B cell (primary cell): ENCODE results near the gene IL17RA. TPM values are rescaled to one million over a fixed set of nuclear protein-coding genes. Genes with fewer than 3 reads are reported as not detected.

ENCODE experiments used
- ATAC-seq: fragments of 200-7000 bp; cut with Tn5 transposase; one replicate; pipeline ENCODE4 v1.10.0; 2021; ENCODE audit warnings: low read depth, mild to moderate bottlenecking, moderate number of reproducible peaks, moderate library complexity
- CTCF ChIA-PET: fragments of 350-600 bp; sonication (Branson Sonifier 250); formaldehyde crosslinking; loops from one replicate; lab custom pipeline; 2021; ENCODE audit warnings: antibody characterized with exemption, inconsistent platforms; lab: Charles Lee
- POLR2A ChIA-PET: fragments of 350-600 bp; sonication (Branson Sonifier 250); formaldehyde crosslinking; loops from one replicate; lab custom pipeline; 2021; ENCODE audit warnings: antibody characterized with exemption; lab: Charles Lee
- DNase-seq: peaks from one replicate; pipeline ENCODE4 v3.0.0; 2013
- H2AFZ ChIP-seq: 2 replicates; pipeline ENCODE4 v1.6.1; 2012; ENCODE audit warnings: mild to moderate bottlenecking, low read depth, low read length; ENCODE audit not compliant: insufficient read depth, poor library complexity, severe bottlenecking
- H3K27ac ChIP-seq, 2 donors: 1 replicate in 1 of 2; 2 replicates in 1 of 2; pipeline ENCODE4 v1.5.1; 2012 to 2013; ENCODE audit warnings: low read length in 2 of 2, mild to moderate bottlenecking in 2 of 2, moderate library complexity in 1 of 2
- H3K27me3 ChIP-seq, 4 experiments: fragments of 200-600 bp in 1 of 4; sonication (generic) in 1 of 4; replicated peaks in 1 of 4; 1 replicate in 2 of 4; 2 replicates in 2 of 4; pipeline versions ENCODE4 v1.6.1 to v1.7.0; 2013 to 2016; ENCODE audit warnings: low read length in 3 of 4, mild to moderate bottlenecking in 2 of 4, mixed read lengths in 1 of 4, moderate library complexity in 1 of 4; ENCODE audit not compliant: insufficient read depth in 4 of 4, control insufficient read depth in 3 of 4; ENCODE audit errors: control extremely low read depth in 1 of 4
- H3K36me3 ChIP-seq, 2 experiments: replicated peaks in 1 of 2; 1 replicate in 1 of 2; 2 replicates in 1 of 2; pipeline versions ENCODE4 v1.6.1 to v1.7.1; 2013; ENCODE audit warnings: low read length in 1 of 2; ENCODE audit not compliant: insufficient read depth in 2 of 2, control insufficient read depth in 1 of 2; ENCODE audit errors: control extremely low read depth in 1 of 2, extremely low read depth in 1 of 2
- H3K4me1 ChIP-seq, 2 donors: fragments of 200-600 bp in 1 of 2; sonication (generic) in 1 of 2; 1 replicate in 1 of 2; 2 replicates in 1 of 2; pipeline versions ENCODE4 v1.5.1 to v1.6.1; 2013 to 2017; ENCODE audit warnings: low read length in 2 of 2; ENCODE audit not compliant: control insufficient read depth in 2 of 2, insufficient read depth in 2 of 2
- H3K4me2 ChIP-seq: replicated peaks from 2 replicates; pipeline ENCODE3; 2012; ENCODE audit warnings: mild to moderate bottlenecking, low read depth, low read length; ENCODE audit not compliant: poor library complexity, severe bottlenecking
- H3K4me3 ChIP-seq, 5 experiments: fragments of 200-600 bp in 1 of 5; sonication (generic) in 1 of 5; 1 replicate in 3 of 5; 2 replicates in 2 of 5; pipeline versions ENCODE4 v1.5.1 to v1.7.0; 2011 to 2016; ENCODE audit warnings: low read length in 4 of 5, mild to moderate bottlenecking in 4 of 5, low read depth in 2 of 5, control low read depth in 1 of 5, moderate library complexity in 1 of 5; ENCODE audit not compliant: insufficient read depth in 1 of 5; ENCODE audit errors: control extremely low read depth in 1 of 5, extremely low read depth in 1 of 5
- H3K79me2 ChIP-seq: fragments of 200-600 bp; sonication (generic); one replicate; pipeline ENCODE4 v1.6.0; 2016; ENCODE audit warnings: low read length; ENCODE audit not compliant: control insufficient read depth, insufficient read depth
- H3K9ac ChIP-seq: fragments of 200-600 bp; sonication (generic); 2 replicates; pipeline ENCODE4 v1.6.1; 2017; ENCODE audit warnings: mild to moderate bottlenecking, low read length, moderate library complexity
- H3K9me3 ChIP-seq, 3 donors: one replicate each; pipeline versions ENCODE4 v1.6.1 to v1.7.1; 2013; ENCODE audit warnings: low read length in 2 of 3; ENCODE audit not compliant: control insufficient read depth in 2 of 3, insufficient read depth in 1 of 3; ENCODE audit errors: control extremely low read depth in 1 of 3
- H4K20me1 ChIP-seq: 2 replicates; pipeline ENCODE4 v1.6.0; 2012; ENCODE audit warnings: mild to moderate bottlenecking, low read length; ENCODE audit not compliant: insufficient read depth, control insufficient read depth, poor library complexity, severe bottlenecking
- H3K27ac Mint-ChIP-seq: one replicate; pipeline ENCODE4 v1.8.0; 2021; ENCODE audit warnings: mixed read lengths
- H3K27me3 Mint-ChIP-seq: one replicate; pipeline ENCODE4 v1.8.0; 2021; ENCODE audit warnings: mixed read lengths
- H3K4me1 Mint-ChIP-seq: one replicate; pipeline ENCODE4 v1.8.0; 2021; ENCODE audit warnings: mixed read lengths
- H3K4me3 Mint-ChIP-seq: one replicate; pipeline ENCODE4 v1.8.0; 2021; ENCODE audit warnings: mixed read lengths
- H3K9me3 Mint-ChIP-seq: one replicate; pipeline ENCODE4 v1.8.0; 2022; ENCODE audit warnings: mixed read lengths; ENCODE audit not compliant: insufficient read depth
- CTCF ChIP-seq: fragments of 200-600 bp; IDR thresholded peaks from one replicate; pipeline ENCODE4 v1.8.0; 2022; ENCODE audit warnings: antibody characterized with exemption, mild to moderate bottlenecking
- EZH2 ChIP-seq: IDR thresholded peaks from 2 replicates; pipeline ENCODE4 v1.6.1; 2012; ENCODE audit warnings: borderline replicate concordance, low read depth, mild to moderate bottlenecking, moderate library complexity, low read length; ENCODE audit not compliant: insufficient read depth, poor library complexity, severe bottlenecking
- WGBS: methylation state at CpG from one replicate; pipeline ENCODE4 v1.1.5; 2013; ENCODE audit warnings: missing lambda C conversion rate; ENCODE audit not compliant: insufficient coverage; 5-methylcytosine and 5-hydroxymethylcytosine counted together
- intact Hi-C: fragments of 100-400 bp; cut with micrococcal nuclease; formaldehyde crosslinking; loops from one replicate; pipeline ENCODE4 v1.10.0; 2022
- polyA plus RNA-seq: library from polyadenylated mRNA; depleted of rRNA; stranded (reverse); fragments of >200 nt; gene quantifications from 2 replicates; pipeline ENCODE4 v1.2.3, GENCODE V29; 2012
- total RNA-seq, 2 donors: library from RNA; stranded (reverse); fragments of 120-200 nt in 1 of 2; gene quantifications; 1 replicate in 1 of 2; 2 replicates in 1 of 2; pipeline versions ENCODE4 v1.2.3 to v1.2.4, GENCODE V29; 2013 to 2022

IL17RA gene
- total and polyA plus RNA-seq, 2 donors (not counting 1 experiment from before 2014, with no cell fraction given): 8.1 to 24.6 TPM

GRCh38 chr22:17132112-17132511 is 47.3 kb downstream of the IL17RA start:
- ChIA-PET CTCF (no interaction called here), POLR2A (no interaction called here)
- DNase-seq (no peak), ATAC-seq (no peak)
- Histone ChIP-seq H3K79me2 (no peaks in the 10 kb centered on the region), H3K4me1 (peaks cover 0 to 3% of the 10 kb centered on the region in 2 donors), H4K20me1 (no peaks in the 10 kb centered on the region), H3K27ac (no peak overlapping the region), H3K9me3 (no peaks in the 10 kb centered on the region), H3K9ac (no peak overlapping the region), H3K4me3 (no peak overlapping the region), H3K4me2 (no peak overlapping the region), H3K27me3 (no peaks in the 10 kb centered on the region), H3K36me3 (no peaks in the 10 kb centered on the region), H2AFZ (no peak overlapping the region)
- WGBS: no CpG with 5 or more reads among the region's 2 CpGs
- no peak overlapping the region for H3K4me3 Mint-ChIP-seq
- TF ChIP-seq EZH2 (no peak), CTCF (no peak)
- intact Hi-C loops: no loop called here
- no peaks in the 10 kb centered on the region for H3K27me3 Mint-ChIP-seq
- H3K9me3 Mint-ChIP-seq: no peaks in the 10 kb centered on the region
- peaks cover 3% of the 10 kb centered on the region for H3K4me1 Mint-ChIP-seq
- H3K27ac Mint-ChIP-seq: no peak overlapping the region

- H3K4me3 ChIP-seq: no peak overlapping the region
- Mint-ChIP-seq H3K4me1 (peaks cover 3% of the 10 kb centered on the region), H3K27ac (no peak overlapping the region), H3K4me3 (no peak overlapping the region), H3K27me3 (no peaks in the 10 kb centered on the region), H3K9me3 (no peaks in the 10 kb centered on the region)
- no peaks in the 10 kb centered on the region for H3K27me3 ChIP-seq
- H3K27ac ChIP-seq: no peak overlapping the region
- H3K4me2 ChIP-seq: no peak overlapping the region
- ATAC-seq: no peak
- H3K79me2 ChIP-seq: no peaks in the 10 kb centered on the region
- DNase-seq: no peak
- no peak overlapping the region for H2AFZ ChIP-seq
- no peak overlapping the region for H3K9ac ChIP-seq
- no peaks in the 10 kb centered on the region for H3K9me3 ChIP-seq
- TF ChIP-seq CTCF (no peak), EZH2 (no peak)
- peaks cover 0 to 2% of the 10 kb centered on the region in 2 experiments for H3K36me3 ChIP-seq
- CTCF ChIA-PET: interaction anchor here (1.5 kb wide), 1 partner anchor 39 kb away, joined by 5 read pairs; no protein-coding TSS in a partner anchor
- POLR2A ChIA-PET: no interaction called here
- peaks cover 0 to 3% of the 10 kb centered on the region in 2 donors for H3K4me1 ChIP-seq
- intact Hi-C loops: no loop called here
- H4K20me1 ChIP-seq: no peaks in the 10 kb centered on the region
- WGBS: 94% methylated on average over 7 of the region's 7 CpGs
Measured at GRCh38 chr22:17133137-17133536, 48.3 kb downstream of the IL17RA start.
